ENCODE measurements around the gene PIP5K1B.

- TF ChIP-seq POLR2A (IDR thresholded peaks at IDR 0.05) (no peak), CTCF (IDR thresholded peaks at IDR 0.05) (no peak), EP300 (IDR thresholded peaks at IDR 0.05) (no peak), POLR2AphosphoS5 (IDR thresholded peaks at IDR 0.05) (no peak)
Observed at GRCh38 chr9:69045821-69046220, 340.8 kb downstream of the PIP5K1B start.
